Measurements from ENCODE around the gene HGFAC. TPM values are rescaled to one million over a fixed set of nuclear protein-coding genes. Genes with fewer than 3 reads are reported as not detected.

Gene HGFAC
- total RNA-seq, 4 donors from 2014 or later: 0.38 TPM; not detected in 3

GRCh38 chr4:3418029-3418762, 23.6 kb upstream of the HGFAC start:
- DNase-seq: no peak
- H3K27ac ChIP-seq: no peak overlapping the region
- intact Hi-C loops (cut with DNase I): no loop called here
- no peaks in the 10 kb centered on the region for H3K9me3 ChIP-seq
- TF ChIP-seq POLR2A (IDR thresholded peaks at IDR 0.05) (no peak), CTCF (IDR thresholded peaks at IDR 0.05) (peak in 2 of 6 experiments; percentile 9 to 52)
- WGBS, 2 donors: 25 to 59% methylated on average over 6 to 7 of the region's 22 CpGs
- H3K27me3 ChIP-seq: no peaks in the 10 kb centered on the region
- H3K4me3 ChIP-seq: no peak overlapping the region
- peaks cover 26 to 100% (median 42%) of the 10 kb centered on the region in 3 donors for H3K36me3 ChIP-seq
- peaks cover 0 to 8% (median 0%) of the 10 kb centered on the region in 3 donors for H3K4me1 ChIP-seq

GRCh38 chr4:3419836-3420605, 21.7 kb upstream of the HGFAC start:
- no peaks in the 10 kb centered on the region for H3K9me3 ChIP-seq
- WGBS, 2 donors: 79 to 87% methylated on average over 14 to 15 of the region's 15 CpGs
- H3K36me3 ChIP-seq: peaks cover 42 to 100% (median 60%) of the 10 kb centered on the region in 3 donors
- H3K27me3 ChIP-seq: no peaks in the 10 kb centered on the region
- no peak overlapping the region for H3K27ac ChIP-seq
- intact Hi-C loops (cut with DNase I): no loop called here
- H3K4me1 ChIP-seq: no peaks in the 10 kb centered on the region
- no peak for DNase-seq
- H3K4me3 ChIP-seq: no peak overlapping the region
- no peak for TF ChIP-seq CTCF (IDR thresholded peaks at IDR 0.05)
- no peak for TF ChIP-seq POLR2A (IDR thresholded peaks at IDR 0.05)

- H3K36me3 ChIP-seq: peaks cover 36 to 100% (median 60%) of the 10 kb centered on the region in 3 donors
- H3K4me3 ChIP-seq: no peak overlapping the region
- DNase-seq: no peak
- WGBS, 2 donors: 66 to 88% methylated on average over 6 of the region's 12 CpGs
- no peaks in the 10 kb centered on the region for H3K9me3 ChIP-seq
- H3K4me1 ChIP-seq: no peaks in the 10 kb centered on the region
- intact Hi-C loops (cut with DNase I): no loop called here
- TF ChIP-seq POLR2A (IDR thresholded peaks at IDR 0.05) (no peak), CTCF (IDR thresholded peaks at IDR 0.05) (no peak)
- H3K27me3 ChIP-seq: no peaks in the 10 kb centered on the region
- H3K27ac ChIP-seq: no peak overlapping the region
These were observed 21.2 kb upstream of the HGFAC start for GRCh38 chr4:3420606-3420955.

- TF ChIP-seq CTCF (IDR thresholded peaks at IDR 0.05): no peak
- TF ChIP-seq POLR2A (IDR thresholded peaks at IDR 0.05): no peak
- H3K27ac ChIP-seq: no peak overlapping the region
- 53 to 58% methylated on average over 5 to 10 of the region's 10 CpGs for WGBS, 2 donors
- no peaks in the 10 kb centered on the region for H3K9me3 ChIP-seq
- H3K4me3 ChIP-seq: no peak overlapping the region
- H3K27me3 ChIP-seq: no peaks in the 10 kb centered on the region
- no peak for DNase-seq
- intact Hi-C loops (cut with DNase I): no loop called here
- peaks cover 32 to 97% (median 57%) of the 10 kb centered on the region in 3 donors for H3K36me3 ChIP-seq
- H3K4me1 ChIP-seq: no peaks in the 10 kb centered on the region
These were observed 20.8 kb upstream of the HGFAC start for GRCh38 chr4:3420956-3421355.

GRCh38 chr4:3421470-3421869, 20.3 kb upstream of the HGFAC start:
- no peak for TF ChIP-seq CTCF (IDR thresholded peaks at IDR 0.05)
- TF ChIP-seq POLR2A (IDR thresholded peaks at IDR 0.05): no peak
- DNase-seq: no peak
- WGBS, 2 donors: 100% methylated on average over 1 of the region's 12 CpGs; no CpG with 5 or more reads in 1 of the 2 donors
- intact Hi-C loops (cut with DNase I): no loop called here
- H3K27ac ChIP-seq: no peak overlapping the region
- no peak overlapping the region for H3K4me3 ChIP-seq
- no peaks in the 10 kb centered on the region for H3K9me3 ChIP-seq
- H3K4me1 ChIP-seq: no peaks in the 10 kb centered on the region
- H3K36me3 ChIP-seq: peaks cover 29 to 96% (median 52%) of the 10 kb centered on the region in 3 donors
- H3K27me3 ChIP-seq: no peaks in the 10 kb centered on the region

Data from esophagus squamous epithelium (tissue), 5 donors.